Trophoblast cell (in vitro differentiated cells and primary cell): ENCODE measurements around the gene KRT15.

ENCODE experiments used
- DNase-seq, 2 donors: peaks; one replicate each; pipeline ENCODE4 v3.0.0-alpha.2; 2016
- H2AFZ ChIP-seq: 2 replicates; pipeline ENCODE4 v1.6.1; 2013; ENCODE audit warnings: low read length, moderate library complexity, mild to moderate bottlenecking; ENCODE audit not compliant: insufficient read depth, poor library complexity
- H2AK5ac ChIP-seq: 2 replicates; pipeline ENCODE4 v1.6.1; 2013; ENCODE audit warnings: mild to moderate bottlenecking, low read length
- H2BK120ac ChIP-seq: 2 replicates; pipeline ENCODE4 v1.6.1; 2013; ENCODE audit warnings: low read length, mild to moderate bottlenecking, moderate library complexity; ENCODE audit not compliant: insufficient read depth, poor library complexity
- H2BK12ac ChIP-seq: 2 replicates; pipeline ENCODE4 v1.6.1; 2013; ENCODE audit warnings: mild to moderate bottlenecking, low read length, moderate library complexity
- H2BK5ac ChIP-seq: 2 replicates; pipeline ENCODE4 v1.6.1; 2013; ENCODE audit warnings: low read length, low read depth, moderate library complexity, mild to moderate bottlenecking; ENCODE audit not compliant: poor library complexity
- H3K14ac ChIP-seq: 2 replicates; pipeline ENCODE4 v1.6.1; 2013; ENCODE audit warnings: mild to moderate bottlenecking, low read length
- H3K18ac ChIP-seq: 2 replicates; pipeline ENCODE4 v1.6.1; 2013; ENCODE audit warnings: mild to moderate bottlenecking, low read length
- H3K23ac ChIP-seq: 2 replicates; pipeline ENCODE4 v1.6.1; 2013; ENCODE audit warnings: low read length
- H3K27ac ChIP-seq: 2 replicates; pipeline ENCODE4 v1.5.1; 2013; ENCODE audit warnings: low read depth, mild to moderate bottlenecking, inconsistent platforms, low read length, moderate library complexity
- H3K27me3 ChIP-seq: 2 replicates; pipeline ENCODE4 v1.6.1; 2013; ENCODE audit warnings: inconsistent platforms, mild to moderate bottlenecking, low read length, moderate library complexity; ENCODE audit not compliant: insufficient read depth
- H3K36me3 ChIP-seq, 2 experiments: 1 replicate in 1 of 2; 2 replicates in 1 of 2; pipeline ENCODE4 v1.6.1; 2013; ENCODE audit warnings: low read length in 2 of 2, mild to moderate bottlenecking in 2 of 2, moderate library complexity in 1 of 2; ENCODE audit not compliant: insufficient read depth in 2 of 2, control insufficient read depth in 1 of 2
- H3K4ac ChIP-seq: 2 replicates; pipeline ENCODE4 v1.6.1; 2013; ENCODE audit warnings: low read depth, mild to moderate bottlenecking, low read length, moderate library complexity
- H3K4me1 ChIP-seq, 2 experiments: 1 replicate in 1 of 2; 2 replicates in 1 of 2; pipeline ENCODE4 v1.6.1; 2013; ENCODE audit warnings: low read length in 2 of 2, mild to moderate bottlenecking in 2 of 2, moderate library complexity in 1 of 2; ENCODE audit not compliant: insufficient read depth in 2 of 2, control insufficient read depth in 1 of 2
- H3K4me2 ChIP-seq: 2 replicates; pipeline ENCODE4 v1.6.1; 2013; ENCODE audit warnings: inconsistent platforms, mild to moderate bottlenecking, low read length, moderate library complexity
- H3K4me3 ChIP-seq: 2 replicates; pipeline ENCODE4 v1.5.1; 2013; ENCODE audit warnings: mild to moderate bottlenecking, low read depth, low read length, inconsistent platforms
- H3K79me1 ChIP-seq: one replicate; pipeline ENCODE4 v1.6.1; 2013; ENCODE audit warnings: low read length
- H3K79me2 ChIP-seq: 2 replicates; pipeline ENCODE4 v1.6.1; 2013; ENCODE audit warnings: low read length, mild to moderate bottlenecking; ENCODE audit not compliant: control insufficient read depth, insufficient read depth, poor library complexity
- H3K9ac ChIP-seq: 2 replicates; pipeline ENCODE4 v1.6.1; 2013; ENCODE audit warnings: mild to moderate bottlenecking, low read length
- H3K9me3 ChIP-seq: 2 replicates; pipeline ENCODE4 v1.6.1; 2013; ENCODE audit warnings: low read depth, mild to moderate bottlenecking, control low read depth, inconsistent platforms, low read length; ENCODE audit not compliant: insufficient read depth
- H4K12ac ChIP-seq: 2 replicates; pipeline ENCODE4 v1.6.1; 2013; ENCODE audit warnings: low read depth, mild to moderate bottlenecking, low read length, moderate library complexity
- H4K8ac ChIP-seq: 2 replicates; pipeline ENCODE4 v1.6.1; 2013; ENCODE audit warnings: low read depth, mild to moderate bottlenecking, low read length, moderate library complexity
- H4K91ac ChIP-seq: one replicate; pipeline ENCODE4 v1.6.1; 2013; ENCODE audit warnings: low read depth, mild to moderate bottlenecking, low read length, moderate library complexity
- WGBS: extraction: QIAGEN DNeasy Blood & Tissue Kit; methylation state at CpG from one replicate; pipeline ENCODE4 v1.1.7; 2013; ENCODE audit warnings: missing lambda C conversion rate; ENCODE audit not compliant: insufficient read length, insufficient coverage; ENCODE audit errors: extremely low coverage; 5-methylcytosine and 5-hydroxymethylcytosine counted together

Gene KRT15

DNA sequence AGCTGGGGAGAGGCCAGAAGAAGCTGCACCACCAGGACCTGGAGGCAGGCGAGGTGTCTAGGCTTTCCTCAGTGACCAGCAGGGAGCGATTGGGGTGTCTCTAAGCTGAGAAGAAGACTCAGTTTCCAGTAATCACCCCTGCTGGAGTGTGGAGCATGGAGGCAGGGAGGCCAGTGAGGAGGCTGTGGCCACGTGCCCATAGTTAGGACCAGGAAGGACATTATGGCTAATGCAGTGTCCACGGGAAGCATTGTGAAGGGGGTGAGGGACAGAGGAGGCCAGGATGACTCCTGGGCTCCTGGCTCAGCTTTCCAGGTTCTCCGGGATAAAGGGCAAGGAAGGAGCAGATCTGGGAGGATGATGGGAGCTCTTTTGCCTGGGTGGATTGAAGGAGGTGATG lies 19.0 kb downstream of the KRT15 start:
- no CpG with 5 or more reads among the region's 5 CpGs for WGBS
- H4K12ac ChIP-seq: no peak overlapping the region
- H2BK12ac ChIP-seq: no peak overlapping the region
- H3K79me1 ChIP-seq: no peaks in the 10 kb centered on the region
- H3K9me3 ChIP-seq: no peaks in the 10 kb centered on the region
- H2BK5ac ChIP-seq: no peak overlapping the region
- no peak overlapping the region for H3K18ac ChIP-seq
- H3K36me3 ChIP-seq: no peaks in the 10 kb centered on the region
- H4K91ac ChIP-seq: no peak overlapping the region
- H3K4me1 ChIP-seq: peaks cover 0 to 9% of the 10 kb centered on the region in 2 experiments
- no peak overlapping the region for H3K9ac ChIP-seq
- H2BK120ac ChIP-seq: no peak overlapping the region
- no peak for DNase-seq
- no peak overlapping the region for H4K8ac ChIP-seq
- H3K27me3 ChIP-seq: no peaks in the 10 kb centered on the region
- H2AK5ac ChIP-seq: no peak overlapping the region
- no peak overlapping the region for H3K4me3 ChIP-seq
- no peak overlapping the region for H3K27ac ChIP-seq
- no peaks in the 10 kb centered on the region for H3K79me2 ChIP-seq
- no peak overlapping the region for H3K23ac ChIP-seq
- no peak overlapping the region for H3K4me2 ChIP-seq
- H3K14ac ChIP-seq: no peak overlapping the region
- no peak overlapping the region for H3K4ac ChIP-seq
- H2AFZ ChIP-seq: no peak overlapping the region

- Histone ChIP-seq H2AFZ (no peak overlapping the region), H4K12ac (no peak overlapping the region), H3K27me3 (no peaks in the 10 kb centered on the region), H3K79me2 (no peaks in the 10 kb centered on the region), H3K4me2 (no peak overlapping the region), H3K79me1 (no peaks in the 10 kb centered on the region), H3K4me3 (no peak overlapping the region), H3K9me3 (no peaks in the 10 kb centered on the region), H2BK5ac (no peak overlapping the region), H3K4me1 (peaks cover 0 to 9% of the 10 kb centered on the region in 2 experiments), H3K18ac (no peak overlapping the region), H2BK120ac (no peak overlapping the region), H3K23ac (no peak overlapping the region), H2BK12ac (no peak overlapping the region), H2AK5ac (no peak overlapping the region), H3K27ac (no peak overlapping the region), H3K36me3 (no peaks in the 10 kb centered on the region), H4K91ac (no peak overlapping the region), H3K9ac (no peak overlapping the region), H3K14ac (no peak overlapping the region), H3K4ac (no peak overlapping the region), H4K8ac (no peak overlapping the region)
- no peak for DNase-seq
- WGBS: no CpG with 5 or more reads among the region's 6 CpGs
Observed at GRCh38 chr17:41498276-41498675, 20.4 kb downstream of the KRT15 start.

- no peak overlapping the region for H3K14ac ChIP-seq
- no peak overlapping the region for H3K18ac ChIP-seq
- H3K27me3 ChIP-seq: no peaks in the 10 kb centered on the region
- no peak overlapping the region for H4K12ac ChIP-seq
- no peak overlapping the region for H3K4me2 ChIP-seq
- H4K8ac ChIP-seq: peak overlapping the region; percentile 8
- no peaks in the 10 kb centered on the region for H3K79me1 ChIP-seq
- no peak overlapping the region for H3K4me3 ChIP-seq
- peak; percentile 76 to 82 for DNase-seq
- H4K91ac ChIP-seq: no peak overlapping the region
- H3K4ac ChIP-seq: no peak overlapping the region
- no peak overlapping the region for H3K9ac ChIP-seq
- no peak overlapping the region for H2BK120ac ChIP-seq
- H2AFZ ChIP-seq: no peak overlapping the region
- no peak overlapping the region for H3K27ac ChIP-seq
- H3K23ac ChIP-seq: no peak overlapping the region
- H3K36me3 ChIP-seq: no peaks in the 10 kb centered on the region
- peaks cover 0 to 9% of the 10 kb centered on the region in 2 experiments for H3K4me1 ChIP-seq
- no CpG with 5 or more reads among the region's 12 CpGs for WGBS
- no peak overlapping the region for H2AK5ac ChIP-seq
- no peak overlapping the region for H2BK5ac ChIP-seq
- no peaks in the 10 kb centered on the region for H3K79me2 ChIP-seq
- no peak overlapping the region for H2BK12ac ChIP-seq
- no peaks in the 10 kb centered on the region for H3K9me3 ChIP-seq
Observed at GRCh38 chr17:41496803-41497484, 21.7 kb downstream of the KRT15 start.

- Histone ChIP-seq H2BK12ac (no peak overlapping the region), H3K4me1 (no peaks in the 10 kb centered on the region), H2BK5ac (no peak overlapping the region), H3K27ac (no peak overlapping the region), H3K4ac (no peak overlapping the region), H3K4me3 (no peak overlapping the region), H3K79me2 (no peaks in the 10 kb centered on the region), H3K18ac (no peak overlapping the region), H3K36me3 (no peaks in the 10 kb centered on the region), H4K12ac (no peak overlapping the region), H3K23ac (no peak overlapping the region), H3K9ac (no peak overlapping the region), H2AFZ (no peak overlapping the region), H3K79me1 (no peaks in the 10 kb centered on the region), H2AK5ac (no peak overlapping the region), H3K14ac (no peak overlapping the region), H3K9me3 (no peaks in the 10 kb centered on the region), H3K27me3 (no peaks in the 10 kb centered on the region), H4K91ac (no peak overlapping the region), H2BK120ac (no peak overlapping the region), H4K8ac (no peak overlapping the region), H3K4me2 (no peak overlapping the region)
- peak in 1 of 2 donors; percentile 40 for DNase-seq
- no CpG with 5 or more reads among the region's 2 CpGs for WGBS
Observed at GRCh38 chr17:41494524-41494923, 24.2 kb downstream of the KRT15 start.
